Activated CD8-positive, alpha-beta memory T cell treated with anti-CD3 and anti-CD28 coated beads for 4 hours (primary cell): ENCODE data around the gene CEP85L.

Source experiments
- DNase-seq, 2 donors: peaks; one replicate each; pipeline ENCODE4 v3.0.0-alpha.2; 2020; ENCODE audit warnings: low read depth in 2 of 2

CEP85L gene

GRCh38 chr6:118579786-118580185 is 71.6 kb downstream of the CEP85L start:
- no peak for DNase-seq

- DNase-seq, result no peak
Observed at GRCh38 chr6:118578617-118579016, 72.8 kb downstream of the CEP85L start.

- no peak for DNase-seq
Observed at GRCh38 chr6:118577972-118578371, 73.4 kb downstream of the CEP85L start.

- no peak for DNase-seq
Observed at GRCh38 chr6:118574051-118574865, 77.1 kb downstream of the CEP85L start.

GRCh38 chr6:118571121-118571520 is 80.3 kb downstream of the CEP85L start:
- DNase-seq, result no peak

GRCh38 chr6:118569498-118569897 is 81.9 kb downstream of the CEP85L start:
- DNase-seq, result no peak

GRCh38 chr6:118567974-118568373 is 83.4 kb downstream of the CEP85L start:
- no peak for DNase-seq

GRCh38 chr6:118565311-118565960 is 86.0 kb downstream of the CEP85L start:
- no peak for DNase-seq

- no peak for DNase-seq
Observed at GRCh38 chr6:118562959-118563358, 88.4 kb downstream of the CEP85L start.

- DNase-seq, result no peak
Observed at GRCh38 chr6:118562248-118562647, 89.1 kb downstream of the CEP85L start.

- no peak for DNase-seq
Observed at GRCh38 chr6:118559659-118560058, 91.7 kb downstream of the CEP85L start.

- DNase-seq, result no peak
Observed at GRCh38 chr6:118558464-118559217, 92.8 kb downstream of the CEP85L start.

- no peak for DNase-seq
Observed at GRCh38 chr6:118554698-118555097, 96.7 kb downstream of the CEP85L start.

- DNase-seq, result no peak
Observed at GRCh38 chr6:118553132-118553531, 98.3 kb downstream of the CEP85L start.

- DNase-seq, result no peak
Observed at GRCh38 chr6:118551063-118552053, 100.0 kb downstream of the CEP85L start.

- DNase-seq, result no peak
Observed at GRCh38 chr6:118548613-118549012, 102.8 kb downstream of the CEP85L start.

- DNase-seq, result no peak
Observed at GRCh38 chr6:118548136-118548535, 103.3 kb downstream of the CEP85L start, which contains the start of gene PLN. Gene PLN (plus strand): TSS chr6:118548296. CDS start chr6:118558922, 10,626 bp downstream.

- no peak for DNase-seq
Observed at GRCh38 chr6:118546880-118547218, 104.5 kb downstream of the CEP85L start.

- no peak for DNase-seq
Observed at GRCh38 chr6:118546164-118546879, 105.1 kb downstream of the CEP85L start.

GRCh38 chr6:118544105-118544504 is 107.3 kb downstream of the CEP85L start:
- no peak for DNase-seq
